Uterus (tissue), 4 donors: ENCODE results near the gene TSPAN11. TPM values are rescaled to one million over a fixed set of nuclear protein-coding genes. Genes with fewer than 3 reads are reported as not detected.

Experiments used
- DNase-seq, 2 donors: peaks; one replicate each; pipeline ENCODE4 v3.0.0-alpha.2; 2019 to 2020
- H3K27ac ChIP-seq, 2 donors: fragments of 200-600 bp; sonication (generic); 1 replicate in 1 of 2; 2 replicates in 1 of 2; pipeline ENCODE4 v1.5.1; 2016 to 2018
- H3K27me3 ChIP-seq, 2 donors: fragments of 200-600 bp; sonication (generic); one replicate each; pipeline ENCODE4 v1.5.1; 2018 to 2019; ENCODE audit warnings: control low read depth in 1 of 2
- H3K36me3 ChIP-seq, 2 donors: fragments of 200-600 bp; sonication (generic); one replicate each; pipeline ENCODE4 v1.5.1; 2019; ENCODE audit warnings: control low read depth in 1 of 2
- H3K4me1 ChIP-seq, 2 donors: fragments of 200-600 bp; sonication (generic); one replicate each; pipeline ENCODE4 v1.5.1; 2018 to 2019; ENCODE audit warnings: control low read depth in 1 of 2
- H3K4me3 ChIP-seq, 2 donors: fragments of 200-600 bp; sonication (generic); 1 replicate in 1 of 2; 2 replicates in 1 of 2; pipeline ENCODE4 v1.5.1; 2018 to 2019; ENCODE audit warnings: mild to moderate bottlenecking in 1 of 2
- H3K9me3 ChIP-seq, 2 donors: fragments of 200-600 bp; sonication (generic); one replicate each; pipeline ENCODE4 v1.5.1; 2019; ENCODE audit warnings: control low read depth in 1 of 2
- POLR2A ChIP-seq, 2 donors: fragments of 450-650 bp; IDR thresholded peaks; one replicate each; pipeline ENCODE4 v1.6.1; 2016; ENCODE audit warnings: antibody characterized with exemption in 2 of 2, mild to moderate bottlenecking in 1 of 2, moderate library complexity in 1 of 2
- intact Hi-C: fragments of 100-400 bp; cut with DNase I; formaldehyde crosslinking; loops from one replicate; pipeline ENCODE4 v1.15.1; 2023; ENCODE audit warnings: low total_unique reads
- total RNA-seq, 4 donors: library from RNA; depleted of rRNA in 3 of 4; stranded (reverse); fragments of >200 nt in 3 of 4; gene quantifications; one replicate each; pipeline versions ENCODE4 v1.1.0 to v1.2.4, GENCODE V29; 2014 to 2023
- TF ChIP-seq, protein P1 (sequence below), 4 experiments: fragments of 200-600 bp in 2 of 4; fragments of 450-650 bp in 2 of 4; sonication (generic) in 2 of 4; IDR thresholded peaks; one replicate each; pipeline ENCODE4 v1.5.1; 2016 to 2019; ENCODE audit warnings: antibody characterized with exemption in 4 of 4, mild to moderate bottlenecking in 2 of 4, moderate library complexity in 1 of 4
- donor health status: DM: yes; HTN: yes; CAD: no.

TSPAN11 gene
- total RNA-seq, 4 donors from 2014 or later: 0.51 to 9.4 (median 0.88) TPM

DNA sequence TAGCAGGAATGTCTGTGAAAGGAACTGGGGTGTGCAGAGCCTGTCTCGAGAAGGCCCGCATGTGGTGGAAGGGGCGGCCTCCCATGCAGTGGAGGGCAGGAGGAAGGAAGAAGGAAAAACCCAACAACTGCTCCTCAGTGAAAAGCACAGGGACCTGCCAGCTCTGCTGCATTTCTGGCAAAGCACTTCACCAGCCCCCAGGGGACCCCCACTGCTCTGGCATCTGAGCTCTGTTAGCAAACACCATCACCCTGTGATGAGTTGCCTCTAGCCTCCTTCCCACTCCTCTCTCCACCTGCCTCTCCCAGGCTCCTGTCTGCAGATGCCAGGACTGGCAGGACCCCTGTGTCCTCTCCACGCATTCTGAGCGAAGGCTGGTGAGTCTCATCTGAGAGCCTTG is 78.1 kb downstream of the TSPAN11 start:
- Histone ChIP-seq H3K4me1 (no peaks in the 10 kb centered on the region), H3K4me3 (no peak overlapping the region), H3K36me3 (no peaks in the 10 kb centered on the region), H3K9me3 (no peaks in the 10 kb centered on the region), H3K27ac (no peak overlapping the region), H3K27me3 (no peaks in the 10 kb centered on the region)
- peak in 1 of 2 donors; percentile 1 for DNase-seq
- intact Hi-C loops: no loop called here
- TF ChIP-seq POLR2A (IDR thresholded peaks at IDR 0.05): no peak
- TF ChIP-seq, protein P1, sequence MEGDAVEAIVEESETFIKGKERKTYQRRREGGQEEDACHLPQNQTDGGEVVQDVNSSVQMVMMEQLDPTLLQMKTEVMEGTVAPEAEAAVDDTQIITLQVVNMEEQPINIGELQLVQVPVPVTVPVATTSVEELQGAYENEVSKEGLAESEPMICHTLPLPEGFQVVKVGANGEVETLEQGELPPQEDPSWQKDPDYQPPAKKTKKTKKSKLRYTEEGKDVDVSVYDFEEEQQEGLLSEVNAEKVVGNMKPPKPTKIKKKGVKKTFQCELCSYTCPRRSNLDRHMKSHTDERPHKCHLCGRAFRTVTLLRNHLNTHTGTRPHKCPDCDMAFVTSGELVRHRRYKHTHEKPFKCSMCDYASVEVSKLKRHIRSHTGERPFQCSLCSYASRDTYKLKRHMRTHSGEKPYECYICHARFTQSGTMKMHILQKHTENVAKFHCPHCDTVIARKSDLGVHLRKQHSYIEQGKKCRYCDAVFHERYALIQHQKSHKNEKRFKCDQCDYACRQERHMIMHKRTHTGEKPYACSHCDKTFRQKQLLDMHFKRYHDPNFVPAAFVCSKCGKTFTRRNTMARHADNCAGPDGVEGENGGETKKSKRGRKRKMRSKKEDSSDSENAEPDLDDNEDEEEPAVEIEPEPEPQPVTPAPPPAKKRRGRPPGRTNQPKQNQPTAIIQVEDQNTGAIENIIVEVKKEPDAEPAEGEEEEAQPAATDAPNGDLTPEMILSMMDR (IDR thresholded peaks at IDR 0.05): no peak

DNA sequence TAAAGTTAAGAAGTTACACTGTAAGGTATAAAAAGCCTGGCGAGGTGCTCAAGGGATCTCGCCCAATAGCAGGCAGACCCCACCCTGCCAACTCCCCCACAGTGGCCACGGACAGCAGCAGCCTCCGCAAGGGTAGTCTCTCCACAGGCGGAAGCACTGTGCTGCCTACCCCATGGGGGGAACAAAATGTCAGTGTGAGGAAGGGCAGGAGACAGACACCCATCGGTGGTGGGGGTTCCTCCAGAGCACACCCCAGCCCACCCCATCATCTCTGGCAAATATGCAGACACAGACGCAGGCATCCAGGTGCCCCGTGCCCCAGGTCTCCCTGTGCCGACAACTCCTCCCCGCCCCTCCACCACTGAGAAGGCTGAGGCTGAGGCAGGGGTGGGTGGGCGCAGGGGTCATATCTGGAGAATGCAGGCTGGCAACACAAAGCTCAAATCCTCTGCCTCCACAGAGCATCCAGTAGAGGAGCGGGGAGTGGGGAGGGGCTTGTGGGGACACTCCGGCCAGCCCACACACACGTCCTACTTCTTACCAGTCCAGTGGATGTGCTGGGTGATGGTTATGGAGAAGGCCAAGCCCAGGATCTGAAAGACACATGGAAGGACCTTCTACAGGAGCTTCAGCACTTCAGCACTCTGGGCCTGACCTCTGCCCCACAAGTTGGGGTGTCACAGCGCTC is 78.9 kb downstream of the TSPAN11 start:
- no peak overlapping the region for H3K27ac ChIP-seq
- H3K36me3 ChIP-seq: no peaks in the 10 kb centered on the region
- no peaks in the 10 kb centered on the region for H3K4me1 ChIP-seq
- H3K27me3 ChIP-seq: no peaks in the 10 kb centered on the region
- H3K4me3 ChIP-seq: no peak overlapping the region
- no peaks in the 10 kb centered on the region for H3K9me3 ChIP-seq
- TF ChIP-seq, protein P1 (IDR thresholded peaks at IDR 0.05): no peak
- TF ChIP-seq POLR2A (IDR thresholded peaks at IDR 0.05): no peak
- DNase-seq: peak in 1 of 2 donors; percentile 7
- intact Hi-C loops: no loop called here

DNA sequence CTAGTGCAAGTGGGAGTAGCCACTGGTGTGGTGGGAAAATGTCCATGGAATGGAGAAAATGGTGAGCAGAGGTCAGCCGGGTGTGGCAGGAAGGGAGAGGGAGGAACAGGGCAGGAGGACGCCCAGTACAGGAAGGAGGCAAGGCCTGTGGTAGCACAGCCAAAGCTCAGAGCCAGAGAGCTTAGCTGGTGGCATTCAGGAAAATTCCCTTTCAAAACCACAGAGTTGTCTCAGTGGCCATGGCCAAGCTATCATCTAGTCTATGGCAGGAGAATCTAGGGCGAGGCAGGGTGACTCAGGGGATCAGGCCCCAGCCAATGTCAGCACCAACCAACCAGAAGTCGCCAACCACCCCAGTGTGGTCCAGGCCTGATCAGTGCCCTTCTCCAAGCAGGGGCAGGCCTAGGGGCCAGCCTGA is 79.4 kb downstream of the TSPAN11 start:
- H3K4me3 ChIP-seq: no peak overlapping the region
- H3K36me3 ChIP-seq: no peaks in the 10 kb centered on the region
- H3K9me3 ChIP-seq: no peaks in the 10 kb centered on the region
- H3K27ac ChIP-seq: no peak overlapping the region
- H3K27me3 ChIP-seq: no peaks in the 10 kb centered on the region
- intact Hi-C loops: no loop called here
- H3K4me1 ChIP-seq: no peaks in the 10 kb centered on the region
- peak in 1 of 2 donors; percentile 10 for DNase-seq
- TF ChIP-seq POLR2A (IDR thresholded peaks at IDR 0.05): no peak
- TF ChIP-seq, protein P1 (IDR thresholded peaks at IDR 0.05): no peak

DNA sequence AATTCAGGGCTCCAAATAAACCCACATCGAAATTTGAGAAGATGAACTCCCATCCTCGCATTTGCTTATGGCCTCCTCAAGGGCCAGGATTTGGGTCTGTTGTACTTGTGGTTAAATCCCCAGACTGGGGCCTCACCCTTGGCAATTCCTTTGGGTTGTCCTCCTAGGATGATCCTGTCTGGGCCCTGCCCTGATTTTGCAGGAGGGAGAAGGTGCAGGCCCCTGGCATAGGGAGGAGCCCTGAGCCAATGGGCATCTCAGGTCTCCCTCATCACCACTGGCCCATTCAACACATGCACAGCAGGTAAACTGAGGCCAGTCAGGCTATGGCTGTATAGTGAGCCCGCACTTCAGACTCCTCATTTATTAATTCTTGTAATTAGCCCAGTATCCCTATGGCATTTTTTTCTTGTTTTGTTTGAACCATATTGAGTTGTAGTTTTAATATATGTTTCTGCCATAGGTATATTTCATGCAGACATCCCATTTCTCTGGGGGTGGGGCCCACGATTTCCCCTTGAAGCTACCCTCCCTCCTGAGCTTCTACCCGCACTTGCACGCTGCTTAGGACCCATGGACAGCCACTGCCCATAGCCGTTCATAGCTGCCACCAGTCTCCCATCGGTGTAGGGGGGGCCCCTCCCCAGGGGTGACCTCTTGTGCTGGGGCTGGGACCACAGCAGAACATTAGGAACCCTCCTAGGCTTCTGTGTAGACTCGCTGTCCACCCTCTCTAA is 80.0 kb downstream of the TSPAN11 start:
- intact Hi-C loops: no loop called here
- TF ChIP-seq, protein P1 (IDR thresholded peaks at IDR 0.05): no peak
- TF ChIP-seq POLR2A (IDR thresholded peaks at IDR 0.05): no peak
- Histone ChIP-seq H3K27me3 (no peaks in the 10 kb centered on the region), H3K4me1 (no peaks in the 10 kb centered on the region), H3K4me3 (no peak overlapping the region), H3K27ac (no peak overlapping the region), H3K9me3 (no peaks in the 10 kb centered on the region), H3K36me3 (no peaks in the 10 kb centered on the region)
- peak in 1 of 2 donors; percentile 10 for DNase-seq

DNA sequence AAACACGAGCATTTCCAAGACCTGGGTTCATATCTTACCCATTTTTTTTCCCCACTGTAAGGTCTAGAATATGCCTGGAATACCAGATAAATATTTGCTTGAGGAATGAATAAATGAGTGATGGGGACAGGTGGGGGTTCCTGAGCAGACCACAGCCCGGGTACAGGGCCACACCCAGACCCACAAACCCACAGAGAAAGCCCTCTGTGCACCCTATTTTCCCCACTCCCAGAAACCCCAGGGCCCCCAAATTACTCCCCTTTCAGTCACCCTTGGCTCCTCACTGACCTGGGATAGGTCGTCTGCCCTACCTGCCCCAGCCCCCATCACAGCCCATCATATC is 80.6 kb downstream of the TSPAN11 start:
- Histone ChIP-seq H3K27ac (no peak overlapping the region), H3K4me1 (no peaks in the 10 kb centered on the region), H3K9me3 (no peaks in the 10 kb centered on the region), H3K4me3 (no peak overlapping the region), H3K27me3 (no peaks in the 10 kb centered on the region), H3K36me3 (no peaks in the 10 kb centered on the region)
- DNase-seq: peak in 1 of 2 donors; percentile 5
- intact Hi-C loops: no loop called here
- TF ChIP-seq, protein P1 (IDR thresholded peaks at IDR 0.05): no peak
- TF ChIP-seq POLR2A (IDR thresholded peaks at IDR 0.05): no peak
